Naive thymus-derived CD4-positive, alpha-beta T cell (primary cell): ENCODE results near the gene XKR7. TPM values are rescaled to one million over a fixed set of nuclear protein-coding genes. Genes with fewer than 3 reads are reported as not detected.
"Not testable (repeated sequence)": the region's sequence is repeated elsewhere in the genome, so short reads cannot be mapped to it uniquely, and the experiment has no call there.

Source experiments
- ATAC-seq: fragments of 150-1000 bp; cut with Tn5 transposase; 2 replicates; pipeline ENCODE4 v1.10.0; 2021; ENCODE audit warnings: mild to moderate bottlenecking, moderate library complexity
- CTCF ChIA-PET: fragments of 350-600 bp; sonication (Branson Sonifier 250); formaldehyde crosslinking; loops from one replicate; lab custom pipeline; 2021; ENCODE audit warnings: antibody characterized with exemption; lab: Charles Lee
- POLR2A ChIA-PET: fragments of 350-600 bp; sonication (Branson Sonifier 250); formaldehyde crosslinking; loops from one replicate; lab custom pipeline; 2021; ENCODE audit warnings: antibody characterized with exemption, inconsistent platforms; lab: Charles Lee
- DNase-seq, 9 donors: peaks; one replicate each; pipeline versions ENCODE4 v3.0.0 to v3.0.0-alpha.2; 2020 to 2022; ENCODE audit warnings: mixed read lengths in 1 of 9
- H3K27ac ChIP-seq: one replicate; pipeline ENCODE4 v1.7.0; 2013; ENCODE audit warnings: mild to moderate bottlenecking, low read depth, low read length, moderate library complexity
- H3K27me3 ChIP-seq, 2 donors: one replicate each; pipeline ENCODE4 v1.7.0; 2013; ENCODE audit warnings: low read length in 2 of 2, mild to moderate bottlenecking in 2 of 2, moderate library complexity in 2 of 2; ENCODE audit not compliant: control insufficient read depth in 2 of 2, insufficient read depth in 2 of 2
- H3K36me3 ChIP-seq, 3 experiments: 1 replicate in 2 of 3; 2 replicates in 1 of 3; pipeline ENCODE4 v1.7.0; 2013; ENCODE audit warnings: low read length in 3 of 3, mild to moderate bottlenecking in 3 of 3, moderate library complexity in 1 of 3; ENCODE audit not compliant: insufficient read depth in 3 of 3, control insufficient read depth in 2 of 3
- H3K4me1 ChIP-seq, 2 donors: one replicate each; pipeline ENCODE4 v1.7.0; 2013; ENCODE audit warnings: low read length in 2 of 2, mild to moderate bottlenecking in 2 of 2, moderate library complexity in 1 of 2; ENCODE audit not compliant: control insufficient read depth in 2 of 2, insufficient read depth in 2 of 2
- H3K4me3 ChIP-seq: 2 replicates; pipeline ENCODE4 v1.7.0; 2013; ENCODE audit warnings: mild to moderate bottlenecking, low read length
- H3K9me3 ChIP-seq, 3 experiments: 1 replicate in 2 of 3; 2 replicates in 1 of 3; pipeline ENCODE4 v1.7.0; 2013; ENCODE audit warnings: low read length in 3 of 3; ENCODE audit not compliant: control insufficient read depth in 2 of 3
- H3K27ac Mint-ChIP-seq, 9 donors: one replicate each; pipeline ENCODE4 v1.8.0; 2020 to 2022; ENCODE audit warnings: mixed read lengths in 9 of 9, mild to moderate bottlenecking in 8 of 9, moderate library complexity in 5 of 9, inconsistent platforms in 2 of 9
- H3K27me3 Mint-ChIP-seq, 5 donors: one replicate each; pipeline ENCODE4 v1.8.0; 2021 to 2022; ENCODE audit warnings: mixed read lengths in 5 of 5, mild to moderate bottlenecking in 1 of 5
- H3K36me3 Mint-ChIP-seq, 5 donors: one replicate each; pipeline ENCODE4 v1.8.0; 2020 to 2022; ENCODE audit warnings: mixed read lengths in 5 of 5, mild to moderate bottlenecking in 3 of 5, inconsistent platforms in 1 of 5
- H3K4me1 Mint-ChIP-seq, 7 donors: one replicate each; pipeline ENCODE4 v1.8.0; 2020 to 2022; ENCODE audit warnings: mixed read lengths in 7 of 7, mild to moderate bottlenecking in 3 of 7, inconsistent platforms in 1 of 7
- H3K4me3 Mint-ChIP-seq, 10 donors: one replicate each; pipeline ENCODE4 v1.8.0; 2020 to 2022; ENCODE audit warnings: mild to moderate bottlenecking in 10 of 10, mixed read lengths in 10 of 10, moderate library complexity in 6 of 10, inconsistent platforms in 2 of 10
- H3K9me3 Mint-ChIP-seq, 11 donors: one replicate each; pipeline ENCODE4 v1.8.0; 2020 to 2022; ENCODE audit warnings: mixed read lengths in 11 of 11, mild to moderate bottlenecking in 4 of 11, inconsistent platforms in 1 of 11, moderate library complexity in 1 of 11
- intact Hi-C, 2 donors: fragments of 100-400 bp; cut with micrococcal nuclease; formaldehyde crosslinking; loops; one replicate each; pipeline ENCODE4 v1.15.1; 2023
- polyA plus RNA-seq, 2 donors: library from polyadenylated mRNA; unstranded; fragments of 300-500 nt; fragmentation: Illumina TruSeq; gene quantifications; one replicate each; pipeline ENCODE4 v1.2.3, GENCODE V29; 2021
- total RNA-seq, 6 experiments: library from RNA in 5 of 6; stranded (reverse) in 5 of 6; gene quantifications; 1 replicate in 5 of 6; 2 replicates in 1 of 6; pipeline ENCODE4 v1.2.3 and lab custom pipeline; 2021 to 2026

XKR7 gene
- total and polyA plus RNA-seq, 7 experiments from 2014 or later: 0.05 TPM; not detected in 6

DNA sequence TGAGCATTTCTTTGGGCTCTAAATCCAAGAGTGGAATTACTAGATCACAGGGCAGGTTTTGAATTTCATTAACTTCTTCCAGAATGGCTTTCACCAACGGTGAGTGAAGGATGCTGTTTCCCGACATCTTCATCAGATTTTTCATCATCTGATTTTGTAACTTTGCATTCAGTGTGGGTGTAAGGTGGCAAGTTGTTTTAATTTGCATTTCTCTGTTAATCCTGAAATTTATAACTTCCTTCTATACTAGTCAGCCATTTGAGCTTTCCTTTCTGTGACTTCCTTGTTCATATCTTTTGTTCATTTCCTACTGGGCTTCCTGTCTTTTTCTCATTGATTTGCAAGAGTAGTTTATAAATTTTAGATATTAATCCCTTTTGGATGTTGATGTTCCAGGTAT lies 65.4 kb downstream of the XKR7 start:
- no peak overlapping the region for H3K27ac Mint-ChIP-seq
- H3K27me3 Mint-ChIP-seq: peaks cover 27 to 65% (median 44%) of the 10 kb centered on the region in 5 donors
- ChIA-PET CTCF (interaction anchor here (1.1 to 1.3 kb wide), 2 partner anchors 8 to 16 kb away, joined by 3 read pairs; no protein-coding TSS in a partner anchor), POLR2A (no interaction called here)
- H3K9me3 Mint-ChIP-seq: peaks cover 0 to 2% (median 0%) of the 10 kb centered on the region in 11 donors
- DNase-seq (no peak), ATAC-seq (no peak)
- Histone ChIP-seq H3K36me3 (no peaks in the 10 kb centered on the region), H3K4me1 (peaks cover 0 to 4% of the 10 kb centered on the region in 2 donors), H3K4me3 (no peak overlapping the region), H3K27me3 (no peaks in the 10 kb centered on the region), H3K9me3 (no peaks in the 10 kb centered on the region), H3K27ac (no peak overlapping the region)
- no peak overlapping the region for H3K4me3 Mint-ChIP-seq
- no peaks in the 10 kb centered on the region for H3K36me3 Mint-ChIP-seq
- peaks cover 0 to 3% (median 0%) of the 10 kb centered on the region in 7 donors for H3K4me1 Mint-ChIP-seq
- intact Hi-C loops: loop anchor here in 1 of 2 donors (5.0 kb wide), 1 partner anchor 489 kb away; no protein-coding TSS in a partner anchor

DNA sequence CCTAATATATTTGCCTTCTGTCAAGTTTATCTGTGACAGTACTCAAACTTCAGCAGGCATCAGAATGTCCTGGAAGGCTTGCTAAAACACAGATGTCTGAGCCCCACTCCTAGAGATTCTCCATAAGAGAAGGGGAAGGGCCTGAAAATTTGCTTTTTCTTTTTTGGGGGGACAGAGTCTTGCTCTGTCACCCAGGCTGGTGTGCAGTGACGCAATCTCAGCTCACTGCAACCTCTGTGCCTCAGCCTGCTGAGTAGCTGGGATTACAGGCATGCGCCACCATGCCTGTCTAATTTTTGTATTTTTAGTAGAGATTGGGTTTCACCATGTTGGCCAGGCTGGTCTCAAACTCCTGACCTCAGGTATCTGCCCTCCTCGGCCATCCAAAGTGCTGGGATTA lies 65.8 kb downstream of the XKR7 start:
- DNase-seq, H3K36me3 ChIP-seq, H3K4me1 Mint-ChIP-seq, H3K4me3 Mint-ChIP-seq, H3K27ac ChIP-seq, ATAC-seq, H3K27me3 ChIP-seq, H3K36me3 Mint-ChIP-seq, H3K4me1 ChIP-seq, H3K4me3 ChIP-seq, POLR2A ChIA-PET, H3K27ac Mint-ChIP-seq, H3K9me3 ChIP-seq, H3K9me3 Mint-ChIP-seq: not testable (repeated sequence)
- H3K27me3 Mint-ChIP-seq: peaks cover 27 to 62% (median 40%) of the 10 kb centered on the region in 5 donors
- intact Hi-C loops: loop anchor here in 1 of 2 donors (5.0 kb wide), 1 partner anchor 489 kb away; no protein-coding TSS in a partner anchor
- CTCF ChIA-PET: interaction anchor here (1.3 to 1.6 kb wide), 2 partner anchors 16 to 211 kb away, joined by 3 to 5 read pairs; no protein-coding TSS in a partner anchor

DNA sequence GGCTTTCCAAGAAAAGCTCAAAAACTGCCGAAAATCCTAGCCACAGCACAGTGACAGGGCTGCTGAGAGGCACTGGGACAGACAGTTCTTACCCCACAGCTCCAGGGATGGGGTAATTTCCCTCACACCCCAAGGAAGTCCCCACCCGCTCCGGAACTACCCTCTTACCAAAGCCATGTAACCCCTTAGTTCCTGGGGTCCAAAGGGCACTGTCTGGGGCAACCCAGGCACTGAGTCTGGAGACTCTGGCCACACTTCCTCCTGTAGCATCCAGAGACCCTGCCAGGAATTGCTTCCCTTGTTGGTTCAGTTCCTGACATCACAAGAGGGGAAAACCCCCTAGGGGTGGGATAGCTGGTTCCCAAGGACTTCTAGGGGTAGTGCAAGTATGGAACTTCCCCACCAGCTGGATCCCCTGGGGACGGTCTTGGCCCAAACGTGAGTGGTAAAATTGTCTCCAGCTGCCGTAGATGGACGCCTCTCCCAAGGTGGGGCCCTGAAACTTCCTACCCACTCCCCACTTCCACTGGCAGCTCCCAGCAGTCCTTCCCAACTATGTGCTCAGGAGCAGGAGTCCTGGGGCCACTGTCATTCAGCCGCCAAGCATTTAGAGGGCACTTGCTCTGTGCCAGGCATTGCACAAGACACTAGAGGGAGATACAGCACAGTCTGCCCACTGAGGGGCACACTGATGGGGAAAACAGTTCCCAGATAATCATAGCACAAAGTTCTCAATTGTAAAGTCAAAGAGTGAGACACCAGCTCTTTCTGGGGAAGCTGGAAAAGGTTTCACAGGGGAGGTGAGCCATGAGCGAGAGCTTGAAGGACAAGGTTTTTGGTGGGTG lies 66.9 kb downstream of the XKR7 start:
- Histone ChIP-seq H3K36me3 (no peaks in the 10 kb centered on the region), H3K27ac (no peak overlapping the region), H3K9me3 (no peaks in the 10 kb centered on the region), H3K27me3 (no peaks in the 10 kb centered on the region), H3K4me1 (peaks cover 0 to 4% of the 10 kb centered on the region in 2 donors), H3K4me3 (no peak overlapping the region)
- intact Hi-C loops: loop anchor here in 1 of 2 donors (5.0 kb wide), 1 partner anchor 487 kb away; no protein-coding TSS in a partner anchor
- H3K9me3 Mint-ChIP-seq: no peaks in the 10 kb centered on the region
- ChIA-PET POLR2A (interaction anchor here (0.7 kb wide), 1 partner anchor 1604 kb away, joined by 3 read pairs; no protein-coding TSS in a partner anchor), CTCF (interaction anchor here (1.6 kb wide), 1 partner anchor 212 kb away, joined by 5 read pairs; no protein-coding TSS in a partner anchor)
- H3K4me1 Mint-ChIP-seq: peaks cover 0 to 4% (median 0%) of the 10 kb centered on the region in 7 donors
- no peaks in the 10 kb centered on the region for H3K36me3 Mint-ChIP-seq
- DNase-seq (no peak), ATAC-seq (peak; percentile 74)
- no peak overlapping the region for H3K27ac Mint-ChIP-seq
- H3K4me3 Mint-ChIP-seq: peak overlapping the region in 1 of 10 donors; percentile 34
- peaks cover 27 to 66% (median 47%) of the 10 kb centered on the region in 5 donors for H3K27me3 Mint-ChIP-seq

DNA sequence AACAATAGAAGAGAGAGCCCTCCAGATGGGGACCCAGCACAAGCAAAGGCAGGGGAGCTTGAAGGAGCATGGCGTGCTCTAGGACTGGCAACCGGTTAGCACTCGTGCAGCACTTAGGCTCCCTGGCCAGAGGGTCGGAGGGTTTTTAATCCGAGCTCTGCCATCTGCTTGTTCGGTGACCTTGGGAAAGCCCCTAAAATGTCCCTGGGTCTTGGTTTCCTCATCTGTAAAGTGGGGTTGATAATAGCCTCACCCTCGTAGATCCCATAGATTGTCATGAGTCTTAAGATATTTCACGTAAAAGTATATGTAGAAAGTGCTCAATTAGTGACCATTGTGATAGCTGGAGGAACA lies 67.5 kb downstream of the XKR7 start:
- Mint-ChIP-seq H3K27ac (no peak overlapping the region), H3K4me3 (no peak overlapping the region), H3K27me3 (peaks cover 27 to 62% (median 49%) of the 10 kb centered on the region in 5 donors), H3K4me1 (peaks cover 0 to 7% (median 0%) of the 10 kb centered on the region in 7 donors), H3K9me3 (no peaks in the 10 kb centered on the region), H3K36me3 (no peaks in the 10 kb centered on the region)
- ATAC-seq (no peak), DNase-seq (no peak)
- Histone ChIP-seq H3K27ac (no peak overlapping the region), H3K9me3 (no peaks in the 10 kb centered on the region), H3K4me3 (no peak overlapping the region), H3K36me3 (no peaks in the 10 kb centered on the region), H3K4me1 (peaks cover 0 to 4% of the 10 kb centered on the region in 2 donors), H3K27me3 (no peaks in the 10 kb centered on the region)
- intact Hi-C loops: no loop called here
- ChIA-PET CTCF (interaction anchor here (0.9 to 1.6 kb wide), 2 partner anchors 9 to 212 kb away, joined by 3 to 5 read pairs; no protein-coding TSS in a partner anchor), POLR2A (interaction anchor here (0.7 kb wide), 1 partner anchor 1604 kb away, joined by 3 read pairs; no protein-coding TSS in a partner anchor)

DNA sequence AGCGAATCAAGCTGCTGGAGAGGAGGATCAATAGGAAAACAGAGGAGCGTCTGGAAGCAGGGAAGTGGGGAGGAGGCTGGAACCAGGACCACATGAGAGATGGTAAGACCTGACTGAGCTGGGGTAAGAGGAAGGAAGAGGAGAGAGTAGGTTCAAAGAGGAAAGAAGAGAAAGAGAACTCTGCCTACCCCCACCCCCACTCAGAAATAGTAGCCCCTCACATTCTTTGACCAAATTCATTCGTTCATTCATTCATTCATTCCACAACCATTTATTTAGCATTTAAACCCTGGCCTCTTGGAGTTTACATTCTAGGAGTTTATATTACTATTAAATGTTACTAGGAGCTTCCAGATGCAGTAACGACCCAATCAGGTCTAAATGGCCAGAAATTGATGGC lies 68.3 kb downstream of the XKR7 start:
- H3K9me3 ChIP-seq: no peaks in the 10 kb centered on the region
- DNase-seq: no peak
- Mint-ChIP-seq H3K27me3 (peaks cover 34 to 68% (median 57%) of the 10 kb centered on the region in 5 donors), H3K27ac (no peak overlapping the region), H3K9me3 (no peaks in the 10 kb centered on the region), H3K4me3 (no peak overlapping the region), H3K4me1 (peaks cover 0 to 10% (median 0%) of the 10 kb centered on the region in 7 donors), H3K36me3 (no peaks in the 10 kb centered on the region)
- CTCF ChIA-PET: interaction anchor here (0.9 kb wide), 1 partner anchor 9 kb away, joined by 3 read pairs; no protein-coding TSS in a partner anchor
- no peaks in the 10 kb centered on the region for H3K27me3 ChIP-seq
- POLR2A ChIA-PET: no interaction called here
- no peaks in the 10 kb centered on the region for H3K36me3 ChIP-seq
- H3K4me3 ChIP-seq: no peak overlapping the region
- intact Hi-C loops: no loop called here
- H3K4me1 ChIP-seq: peaks cover 0 to 4% of the 10 kb centered on the region in 2 donors
- no peak for ATAC-seq
- H3K27ac ChIP-seq: no peak overlapping the region

DNA sequence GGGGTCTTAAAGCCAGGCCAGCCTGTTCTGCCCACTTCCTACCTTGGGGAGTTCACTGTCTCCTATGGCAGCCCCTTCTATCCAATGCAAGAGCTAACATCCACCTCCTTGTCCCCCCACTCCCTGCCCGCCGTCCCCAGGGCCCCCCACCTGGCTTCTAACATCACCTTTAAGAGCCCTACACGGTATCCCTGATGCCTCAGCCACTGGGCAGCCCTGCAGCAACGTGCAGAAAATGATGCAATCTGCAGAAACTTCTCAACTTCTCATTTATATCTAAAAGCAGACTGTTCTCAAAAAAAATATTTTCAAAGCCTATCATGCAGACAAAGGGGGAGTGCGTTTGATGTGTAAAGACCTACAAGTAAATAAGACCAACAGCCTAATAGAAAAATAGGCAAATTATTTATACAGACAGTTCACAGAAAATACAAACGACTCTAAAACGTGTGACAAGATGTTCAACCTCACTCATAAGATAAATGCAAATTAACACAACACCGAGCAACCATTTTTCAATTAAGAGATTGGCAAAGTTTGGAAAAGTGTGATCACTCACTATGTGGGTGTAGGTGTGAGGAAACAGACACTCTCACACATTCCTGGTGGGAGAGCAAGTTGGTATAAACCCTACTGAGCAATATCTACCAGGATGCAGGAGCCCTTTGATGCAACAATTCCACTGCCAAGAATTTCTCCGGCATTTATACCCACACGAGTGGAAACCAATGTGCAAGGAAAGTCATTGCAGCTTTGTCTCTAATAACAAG lies 69.0 kb downstream of the XKR7 start:
- H3K4me1 ChIP-seq: no peaks in the 10 kb centered on the region
- ATAC-seq: no peak
- H3K4me3 Mint-ChIP-seq: no peak overlapping the region
- H3K4me1 Mint-ChIP-seq: peaks cover 0 to 10% (median 0%) of the 10 kb centered on the region in 7 donors
- CTCF ChIA-PET: no interaction called here
- H3K9me3 ChIP-seq: no peaks in the 10 kb centered on the region
- H3K27ac ChIP-seq: no peak overlapping the region
- no peaks in the 10 kb centered on the region for H3K36me3 ChIP-seq
- intact Hi-C loops: no loop called here
- no peaks in the 10 kb centered on the region for H3K27me3 ChIP-seq
- H3K27me3 Mint-ChIP-seq: peaks cover 37 to 71% (median 61%) of the 10 kb centered on the region in 5 donors
- no peak for DNase-seq
- no peaks in the 10 kb centered on the region for H3K9me3 Mint-ChIP-seq
- H3K4me3 ChIP-seq: no peak overlapping the region
- no peak overlapping the region for H3K27ac Mint-ChIP-seq
- H3K36me3 Mint-ChIP-seq: no peaks in the 10 kb centered on the region
- POLR2A ChIA-PET: no interaction called here
